ENCODE data around the gene MT1F. TPM values are rescaled to one million over a fixed set of nuclear protein-coding genes. Genes with fewer than 3 reads are reported as not detected.
A peak's percentile ranks its signal among the peaks of the same experiment; 100 is the strongest.

The MT1F gene
- total RNA-seq, 1 experiment from 2014 or later, result 2.1 TPM

DNA sequence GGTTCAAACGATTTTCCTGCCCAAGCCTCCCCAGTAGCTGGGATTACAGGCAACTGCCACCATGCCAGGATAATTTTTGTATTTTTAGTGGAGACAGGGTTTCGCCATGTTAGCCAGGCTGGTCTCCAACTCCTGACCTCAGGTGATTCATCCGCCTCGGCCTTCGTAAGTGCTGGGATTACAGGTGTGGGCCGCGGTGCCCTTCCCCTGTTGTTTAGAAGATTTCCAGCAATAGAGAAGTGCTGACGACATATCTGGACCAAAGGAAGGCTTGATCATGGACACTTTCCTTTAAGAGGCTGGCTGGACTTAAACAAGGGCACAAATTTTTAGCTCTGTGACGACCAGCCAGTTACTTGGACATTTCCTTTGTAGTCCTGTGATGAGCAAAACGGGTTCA is 26.6 kb upstream of the MT1F start:
- no peaks in the 10 kb centered on the region for H3K9me3 ChIP-seq (ENCODE audit: control insufficient read depth, insufficient read depth, low read depth, low read length)
- ChIA-PET CTCF (no interaction called here), POLR2A (no interaction called here)
- peak overlapping the region; percentile 7; the same call in 1 of the 2 replicates for H3K27ac ChIP-seq (ENCODE audit: low read length)
- DNase-seq (ENCODE audit: low read depth, low spot score), result no peak
- intact Hi-C loops (cut with micrococcal nuclease; ENCODE audit: unreplicated experiment) (no loop called here), in situ Hi-C loops (cut with HindIII; ENCODE audit: low pct_unique_long_range_greater_than_20kb, low sequenced_read_pairs) (no loop called here)
- TF ChIP-seq, protein P1, sequence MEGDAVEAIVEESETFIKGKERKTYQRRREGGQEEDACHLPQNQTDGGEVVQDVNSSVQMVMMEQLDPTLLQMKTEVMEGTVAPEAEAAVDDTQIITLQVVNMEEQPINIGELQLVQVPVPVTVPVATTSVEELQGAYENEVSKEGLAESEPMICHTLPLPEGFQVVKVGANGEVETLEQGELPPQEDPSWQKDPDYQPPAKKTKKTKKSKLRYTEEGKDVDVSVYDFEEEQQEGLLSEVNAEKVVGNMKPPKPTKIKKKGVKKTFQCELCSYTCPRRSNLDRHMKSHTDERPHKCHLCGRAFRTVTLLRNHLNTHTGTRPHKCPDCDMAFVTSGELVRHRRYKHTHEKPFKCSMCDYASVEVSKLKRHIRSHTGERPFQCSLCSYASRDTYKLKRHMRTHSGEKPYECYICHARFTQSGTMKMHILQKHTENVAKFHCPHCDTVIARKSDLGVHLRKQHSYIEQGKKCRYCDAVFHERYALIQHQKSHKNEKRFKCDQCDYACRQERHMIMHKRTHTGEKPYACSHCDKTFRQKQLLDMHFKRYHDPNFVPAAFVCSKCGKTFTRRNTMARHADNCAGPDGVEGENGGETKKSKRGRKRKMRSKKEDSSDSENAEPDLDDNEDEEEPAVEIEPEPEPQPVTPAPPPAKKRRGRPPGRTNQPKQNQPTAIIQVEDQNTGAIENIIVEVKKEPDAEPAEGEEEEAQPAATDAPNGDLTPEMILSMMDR (IDR thresholded peaks at IDR 0.05), result no peak
- TF ChIP-seq, protein P2, sequence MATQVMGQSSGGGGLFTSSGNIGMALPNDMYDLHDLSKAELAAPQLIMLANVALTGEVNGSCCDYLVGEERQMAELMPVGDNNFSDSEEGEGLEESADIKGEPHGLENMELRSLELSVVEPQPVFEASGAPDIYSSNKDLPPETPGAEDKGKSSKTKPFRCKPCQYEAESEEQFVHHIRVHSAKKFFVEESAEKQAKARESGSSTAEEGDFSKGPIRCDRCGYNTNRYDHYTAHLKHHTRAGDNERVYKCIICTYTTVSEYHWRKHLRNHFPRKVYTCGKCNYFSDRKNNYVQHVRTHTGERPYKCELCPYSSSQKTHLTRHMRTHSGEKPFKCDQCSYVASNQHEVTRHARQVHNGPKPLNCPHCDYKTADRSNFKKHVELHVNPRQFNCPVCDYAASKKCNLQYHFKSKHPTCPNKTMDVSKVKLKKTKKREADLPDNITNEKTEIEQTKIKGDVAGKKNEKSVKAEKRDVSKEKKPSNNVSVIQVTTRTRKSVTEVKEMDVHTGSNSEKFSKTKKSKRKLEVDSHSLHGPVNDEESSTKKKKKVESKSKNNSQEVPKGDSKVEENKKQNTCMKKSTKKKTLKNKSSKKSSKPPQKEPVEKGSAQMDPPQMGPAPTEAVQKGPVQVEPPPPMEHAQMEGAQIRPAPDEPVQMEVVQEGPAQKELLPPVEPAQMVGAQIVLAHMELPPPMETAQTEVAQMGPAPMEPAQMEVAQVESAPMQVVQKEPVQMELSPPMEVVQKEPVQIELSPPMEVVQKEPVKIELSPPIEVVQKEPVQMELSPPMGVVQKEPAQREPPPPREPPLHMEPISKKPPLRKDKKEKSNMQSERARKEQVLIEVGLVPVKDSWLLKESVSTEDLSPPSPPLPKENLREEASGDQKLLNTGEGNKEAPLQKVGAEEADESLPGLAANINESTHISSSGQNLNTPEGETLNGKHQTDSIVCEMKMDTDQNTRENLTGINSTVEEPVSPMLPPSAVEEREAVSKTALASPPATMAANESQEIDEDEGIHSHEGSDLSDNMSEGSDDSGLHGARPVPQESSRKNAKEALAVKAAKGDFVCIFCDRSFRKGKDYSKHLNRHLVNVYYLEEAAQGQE (IDR thresholded peaks at IDR 0.05; ENCODE audit: insufficient read depth in 1 of 2, low read depth in 2 of 2, low read length in 1 of 2), result no peak
- no peak for TF ChIP-seq POLR2AphosphoS5 (IDR thresholded peaks at IDR 0.05; ENCODE audit: low read depth, low read length)
- no peak for TF ChIP-seq TCF7L2 (IDR thresholded peaks at IDR 0.05; ENCODE audit: low read depth, low read length)
- TF ChIP-seq SIN3A (IDR thresholded peaks at IDR 0.05; ENCODE audit: borderline replicate concordance, insufficient read depth, low read depth, low read length), result no peak
- no peak overlapping the region for H3K4me3 ChIP-seq (ENCODE audit: low read depth in 2 of 2, low read length in 2 of 2)
- no peaks in the 10 kb centered on the region for H3K27me3 ChIP-seq (ENCODE audit: control insufficient read depth, insufficient read depth, low read length)
- H3K4me1 ChIP-seq (ENCODE audit: control insufficient read depth, insufficient read depth, low read length), result peaks cover 13% of the 10 kb centered on the region
- no TSS peak for BruUV-seq (replicated peaks)
- H3K36me3 ChIP-seq (ENCODE audit: control insufficient read depth, insufficient read depth, low read length), result no peaks in the 10 kb centered on the region
- ATAC-seq, result no peak

DNA sequence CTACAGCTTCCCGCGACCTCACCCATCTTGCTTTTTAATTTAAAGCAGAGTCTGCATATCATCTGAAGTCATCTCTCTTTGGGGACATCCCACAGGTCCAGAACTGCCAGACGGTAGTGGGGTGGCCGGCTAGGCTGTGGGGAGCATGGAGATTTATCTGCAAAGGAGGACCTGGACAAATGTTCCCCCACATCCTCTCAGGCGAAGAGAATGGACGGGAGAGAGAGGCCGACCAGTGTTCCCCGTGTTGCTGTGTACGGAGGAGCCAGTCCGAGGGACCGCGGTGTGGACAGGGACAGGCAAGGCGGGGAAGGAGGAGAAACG is 26.0 kb upstream of the MT1F start:
- intact Hi-C loops (cut with micrococcal nuclease; ENCODE audit: unreplicated experiment), result no loop called here
- Histone ChIP-seq H3K9me3 (ENCODE audit: control insufficient read depth, insufficient read depth, low read depth, low read length) (no peaks in the 10 kb centered on the region), H3K4me3 (ENCODE audit: low read depth in 2 of 2, low read length in 2 of 2) (peak overlapping the region; percentile 18 to 22; a peak in 3 of 4 replicates), H3K4me1 (ENCODE audit: control insufficient read depth, insufficient read depth, low read length) (peaks cover 13% of the 10 kb centered on the region), H3K27me3 (ENCODE audit: control insufficient read depth, insufficient read depth, low read length) (no peaks in the 10 kb centered on the region), H3K27ac (ENCODE audit: low read length) (peak overlapping the region; percentile 39; the same call in 1 of the 2 replicates), H3K36me3 (ENCODE audit: control insufficient read depth, insufficient read depth, low read length) (no peaks in the 10 kb centered on the region)
- no TSS peak for BruUV-seq (replicated peaks)
- TF ChIP-seq POLR2AphosphoS5 (IDR thresholded peaks at IDR 0.05; ENCODE audit: low read depth, low read length) (no peak), TCF7L2 (IDR thresholded peaks at IDR 0.05; ENCODE audit: low read depth, low read length) (no peak)
- ChIA-PET CTCF (no interaction called here), POLR2A (no interaction called here)
- ATAC-seq (no peak), DNase-seq (ENCODE audit: low read depth, low spot score) (no peak)
- in situ Hi-C loops (cut with HindIII; ENCODE audit: low pct_unique_long_range_greater_than_20kb, low sequenced_read_pairs), result no loop called here

DNA sequence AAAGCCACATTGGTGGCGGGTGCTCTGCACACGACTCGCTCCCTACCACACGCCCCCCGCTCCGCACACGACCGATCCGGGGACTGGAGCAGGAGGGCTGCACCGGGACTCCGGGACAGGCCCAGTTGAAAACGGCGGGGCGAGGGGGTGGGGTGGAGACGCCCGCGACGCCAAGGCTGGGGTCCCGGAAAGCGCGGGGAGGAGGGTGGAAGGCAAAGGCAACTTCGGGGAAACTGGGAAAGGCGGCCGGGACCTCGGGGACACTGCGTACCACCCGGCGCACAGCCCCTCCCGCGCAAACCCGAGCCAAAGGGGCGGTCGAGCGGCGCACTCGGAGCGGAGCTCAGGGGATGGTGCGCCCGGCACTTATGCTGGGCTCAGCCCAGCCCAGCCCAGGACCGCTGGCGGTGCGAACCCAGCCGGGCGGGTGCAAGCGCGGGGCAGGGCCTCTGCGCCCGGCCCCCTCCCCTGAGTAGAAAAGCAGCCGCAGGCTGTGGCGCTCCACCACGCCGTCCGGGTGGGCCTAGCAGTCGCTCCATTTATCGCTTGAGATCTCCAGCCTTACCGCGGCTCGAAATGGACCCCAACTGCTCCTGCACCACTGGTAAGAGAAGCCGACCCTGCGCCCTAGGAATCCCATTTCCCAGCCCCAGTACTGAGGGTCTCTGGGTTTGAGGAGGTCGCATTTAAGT is 25.5 kb upstream of the MT1F start, which contains the start of gene MT1M:
Gene MT1M, plus strand, starts transcription at position 504 of the 692 bp plus-strand sequence. Its CDS starts 73 bp downstream, at position 577.
- H3K27me3 ChIP-seq (ENCODE audit: control insufficient read depth, insufficient read depth, low read length), result no peaks in the 10 kb centered on the region
- CTCF ChIA-PET, result no interaction called here
- peak; percentile 43; the same call in 1 of the 2 replicates for ATAC-seq

More for the DNA sequence above, 25.5 kb upstream of the MT1F start, which contains the start of gene MT1M:
- POLR2A ChIA-PET, result no interaction called here
- Histone ChIP-seq H3K27ac (ENCODE audit: low read length) (peak within 1 kb of the TSS; percentile 39), H3K36me3 (ENCODE audit: control insufficient read depth, insufficient read depth, low read length) (no peaks in the 10 kb centered on the region), H3K4me1 (ENCODE audit: control insufficient read depth, insufficient read depth, low read length) (peaks cover 13% of the 10 kb centered on the region), H3K4me3 (ENCODE audit: low read depth in 2 of 2, low read length in 2 of 2) (peak within 1 kb of the TSS; percentile 18 to 22; a peak in 3 of 4 replicates), H3K9me3 (ENCODE audit: control insufficient read depth, insufficient read depth, low read depth, low read length) (no peaks in the 10 kb centered on the region)
- no TSS peak for BruUV-seq (replicated peaks)
- no peak for DNase-seq (ENCODE audit: low read depth, low spot score)
- in situ Hi-C loops (cut with HindIII; ENCODE audit: low pct_unique_long_range_greater_than_20kb, low sequenced_read_pairs) (no loop called here), intact Hi-C loops (cut with micrococcal nuclease; ENCODE audit: unreplicated experiment) (no loop called here)
- TF ChIP-seq, protein P2 (IDR thresholded peaks at IDR 0.05; ENCODE audit: insufficient read depth in 1 of 2, low read depth in 2 of 2, low read length in 1 of 2), result no peak

Measured in Panc1 (cell line).